ENCODE data around the gene YJEFN3.
A peak's percentile ranks its signal among the peaks of the same experiment; 100 is the strongest.

The YJEFN3 gene

DNA sequence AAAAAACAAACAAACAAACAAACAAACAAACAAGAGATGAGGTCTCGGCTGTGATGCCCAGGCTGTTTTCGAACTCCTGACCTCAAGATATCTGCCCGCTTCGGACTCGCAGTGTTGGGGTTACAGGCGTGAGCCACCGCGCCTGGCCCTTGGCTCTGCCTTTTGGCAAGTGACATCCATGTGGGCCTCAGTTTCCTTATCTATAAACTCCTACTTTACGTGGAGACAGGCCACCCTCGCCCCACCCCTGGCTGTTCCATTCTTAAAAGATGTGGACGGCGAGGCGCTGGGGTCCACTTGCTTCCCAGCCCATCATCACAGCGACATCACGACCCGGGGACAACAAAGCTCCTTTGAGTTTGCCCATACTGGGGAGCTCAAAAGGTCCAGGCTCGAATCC, 15.0 kb upstream of the YJEFN3 start:
- no peaks in the 10 kb centered on the region for H3K36me3 ChIP-seq (ENCODE audit: low read length)
- H3K4me3 ChIP-seq (ENCODE audit: insufficient read depth, low read length, poor library complexity, severe bottlenecking), result no peak overlapping the region
- H3K9ac ChIP-seq (ENCODE audit: low read length), result no peak overlapping the region
- no peaks in the 10 kb centered on the region for H3K9me2 ChIP-seq (replicated peaks; ENCODE audit: insufficient read depth, low read length)
- H3K27me3 ChIP-seq (ENCODE audit: low read length), result no peaks in the 10 kb centered on the region
- peaks cover 26% of the 10 kb centered on the region for H3K79me2 ChIP-seq (ENCODE audit: insufficient read depth, low read length)
- H2AFZ ChIP-seq (ENCODE audit: low read depth, low read length, severe bottlenecking), result no peak overlapping the region
- no peaks in the 10 kb centered on the region for H4K20me1 ChIP-seq (ENCODE audit: low read depth, low read length)
- TF ChIP-seq EZH2phosphoT487 (conservative IDR thresholded peaks at IDR 0.05; ENCODE audit: low read length), result no peak
- TF ChIP-seq, protein P1, sequence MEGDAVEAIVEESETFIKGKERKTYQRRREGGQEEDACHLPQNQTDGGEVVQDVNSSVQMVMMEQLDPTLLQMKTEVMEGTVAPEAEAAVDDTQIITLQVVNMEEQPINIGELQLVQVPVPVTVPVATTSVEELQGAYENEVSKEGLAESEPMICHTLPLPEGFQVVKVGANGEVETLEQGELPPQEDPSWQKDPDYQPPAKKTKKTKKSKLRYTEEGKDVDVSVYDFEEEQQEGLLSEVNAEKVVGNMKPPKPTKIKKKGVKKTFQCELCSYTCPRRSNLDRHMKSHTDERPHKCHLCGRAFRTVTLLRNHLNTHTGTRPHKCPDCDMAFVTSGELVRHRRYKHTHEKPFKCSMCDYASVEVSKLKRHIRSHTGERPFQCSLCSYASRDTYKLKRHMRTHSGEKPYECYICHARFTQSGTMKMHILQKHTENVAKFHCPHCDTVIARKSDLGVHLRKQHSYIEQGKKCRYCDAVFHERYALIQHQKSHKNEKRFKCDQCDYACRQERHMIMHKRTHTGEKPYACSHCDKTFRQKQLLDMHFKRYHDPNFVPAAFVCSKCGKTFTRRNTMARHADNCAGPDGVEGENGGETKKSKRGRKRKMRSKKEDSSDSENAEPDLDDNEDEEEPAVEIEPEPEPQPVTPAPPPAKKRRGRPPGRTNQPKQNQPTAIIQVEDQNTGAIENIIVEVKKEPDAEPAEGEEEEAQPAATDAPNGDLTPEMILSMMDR (IDR thresholded peaks at IDR 0.05; ENCODE audit: insufficient read depth, low read length, poor library complexity, severe bottlenecking), result no peak
- peaks cover 16% of the 10 kb centered on the region for H3F3A ChIP-seq (ENCODE audit: insufficient read depth)
- no peak overlapping the region for H3K4me2 ChIP-seq (ENCODE audit: low read depth, low read length, poor library complexity, severe bottlenecking)
- H3K27ac ChIP-seq (ENCODE audit: low read depth, low read length), result no peak overlapping the region
- no peaks in the 10 kb centered on the region for H3K9me3 ChIP-seq (ENCODE audit: insufficient read depth, low read length)

DNA sequence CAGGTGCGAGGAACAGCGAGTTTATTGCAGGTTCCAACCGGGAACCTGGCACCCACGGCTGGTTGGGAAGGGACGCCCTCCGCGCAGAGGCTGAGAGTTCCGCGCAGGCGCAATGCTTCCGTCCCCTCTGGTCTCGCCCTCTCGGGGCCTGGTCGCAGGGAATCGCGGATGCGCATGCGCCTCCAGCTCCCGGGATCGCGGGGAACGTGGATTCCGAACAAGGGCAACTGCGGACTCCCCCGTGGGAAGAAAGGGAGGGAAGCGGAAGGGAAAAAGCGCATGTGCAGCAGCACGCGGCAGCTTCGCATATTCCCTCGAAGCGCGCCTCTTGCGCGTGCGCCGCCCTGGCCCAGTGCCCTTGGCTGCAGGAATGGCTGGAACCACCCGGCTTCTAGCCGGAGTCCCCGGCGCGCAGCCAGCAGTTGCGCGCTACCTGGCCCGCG, 14.5 kb upstream of the YJEFN3 start:
- no peak overlapping the region for H3K9ac ChIP-seq (ENCODE audit: low read length)
- no peaks in the 10 kb centered on the region for H3K9me3 ChIP-seq (ENCODE audit: insufficient read depth, low read length)
- H3K36me3 ChIP-seq (ENCODE audit: low read length), result no peaks in the 10 kb centered on the region
- no peak overlapping the region for H3K4me2 ChIP-seq (ENCODE audit: low read depth, low read length, poor library complexity, severe bottlenecking)
- no peaks in the 10 kb centered on the region for H3K9me2 ChIP-seq (replicated peaks; ENCODE audit: insufficient read depth, low read length)
- no peaks in the 10 kb centered on the region for H3K27me3 ChIP-seq (ENCODE audit: low read length)
- no peaks in the 10 kb centered on the region for H4K20me1 ChIP-seq (ENCODE audit: low read depth, low read length)
- H3F3A ChIP-seq (ENCODE audit: insufficient read depth), result peaks cover 14% of the 10 kb centered on the region
- H3K27ac ChIP-seq (ENCODE audit: low read depth, low read length), result no peak overlapping the region
- peaks cover 32% of the 10 kb centered on the region for H3K79me2 ChIP-seq (ENCODE audit: insufficient read depth, low read length)
- no peak overlapping the region for H3K4me3 ChIP-seq (ENCODE audit: insufficient read depth, low read length, poor library complexity, severe bottlenecking)
- TF ChIP-seq, protein P1 (IDR thresholded peaks at IDR 0.05; ENCODE audit: insufficient read depth, low read length, poor library complexity, severe bottlenecking), result no peak
- no peak for TF ChIP-seq EZH2phosphoT487 (conservative IDR thresholded peaks at IDR 0.05; ENCODE audit: low read length)
- no peak overlapping the region for H2AFZ ChIP-seq (ENCODE audit: low read depth, low read length, severe bottlenecking)

DNA sequence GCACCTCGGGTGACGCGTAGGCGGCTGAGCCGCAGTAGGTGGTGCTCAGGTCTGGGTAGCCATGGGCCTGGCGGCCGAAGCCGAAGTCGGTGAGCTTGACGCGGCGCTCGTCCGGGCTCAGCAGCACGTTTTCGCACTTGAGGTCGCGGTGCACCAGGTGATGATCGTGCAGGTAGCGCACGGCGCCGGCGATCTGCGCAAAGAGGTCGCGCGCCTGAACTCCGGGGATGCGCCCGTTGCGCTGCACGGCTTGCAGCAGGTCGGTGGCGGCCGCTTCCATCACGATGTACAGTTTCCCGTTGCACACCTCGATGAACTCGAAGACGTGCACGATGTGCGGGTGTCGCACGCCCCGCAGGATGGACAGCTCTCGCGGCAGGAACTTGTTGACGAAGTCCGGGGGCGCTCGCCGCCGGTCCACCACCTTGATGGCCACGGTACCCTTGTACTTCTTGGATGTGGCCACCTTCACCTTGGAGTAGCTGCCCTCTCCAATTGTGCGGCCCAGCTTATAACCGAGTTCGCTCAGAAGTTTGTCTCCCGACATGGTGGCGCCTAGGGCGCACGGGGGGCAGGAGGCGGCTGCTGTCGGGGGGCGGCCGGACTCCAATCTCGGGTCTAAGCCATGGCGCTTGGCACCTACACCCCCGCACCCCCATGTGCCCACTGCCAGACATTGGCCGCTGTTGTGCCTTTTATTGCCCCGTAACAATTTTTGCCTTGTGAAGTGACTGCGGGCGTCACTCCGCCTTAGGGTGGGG, 13.7 kb upstream of the YJEFN3 start, which contains the start of gene TSSK6:
TSSK6 (minus strand) TSS at position 668 of the 761 bp plus-strand sequence; CDS start at position 547, 121 bp downstream.
- no peaks in the 10 kb centered on the region for H3K27me3 ChIP-seq (ENCODE audit: low read length)
- peak within 1 kb of the TSS; percentile 50 for H2AFZ ChIP-seq (ENCODE audit: low read depth, low read length, severe bottlenecking)
- H3F3A ChIP-seq (ENCODE audit: insufficient read depth), result peaks cover 14% of the 10 kb centered on the region
- H3K9ac ChIP-seq (ENCODE audit: low read length), result peak within 1 kb of the TSS; percentile 67
- TF ChIP-seq EZH2phosphoT487 (conservative IDR thresholded peaks at IDR 0.05; ENCODE audit: low read length), result no peak
- TF ChIP-seq, protein P1 (IDR thresholded peaks at IDR 0.05; ENCODE audit: insufficient read depth, low read length, poor library complexity, severe bottlenecking), result no peak
- H3K27ac ChIP-seq (ENCODE audit: low read depth, low read length), result peak within 1 kb of the TSS; percentile 65
- peaks cover 40% of the 10 kb centered on the region for H3K79me2 ChIP-seq (ENCODE audit: insufficient read depth, low read length)
- no peaks in the 10 kb centered on the region for H3K9me2 ChIP-seq (replicated peaks; ENCODE audit: insufficient read depth, low read length)
- peak within 1 kb of the TSS; percentile 62 for H3K4me2 ChIP-seq (ENCODE audit: low read depth, low read length, poor library complexity, severe bottlenecking)
- H3K36me3 ChIP-seq (ENCODE audit: low read length), result 0 out of 2 replicates have a peak, but pooled peaks cover 1% of the 10 kb centered on the region
- H3K9me3 ChIP-seq (ENCODE audit: insufficient read depth, low read length), result no peaks in the 10 kb centered on the region
- no peaks in the 10 kb centered on the region for H4K20me1 ChIP-seq (ENCODE audit: low read depth, low read length)
- peak within 1 kb of the TSS; percentile 61 for H3K4me3 ChIP-seq (ENCODE audit: insufficient read depth, low read length, poor library complexity, severe bottlenecking)
